Measurements from ENCODE around the gene ERP29.
A peak's percentile ranks its signal among the peaks of the same experiment; 100 is the strongest.
"Not testable (repeated sequence)": the region's sequence is repeated elsewhere in the genome, so short reads cannot be mapped to it uniquely, and the experiment has no call there.

Gene ERP29

GRCh38 chr12:112012775-112013600 is at the start of gene ERP29, which contains the start of gene TMEM116:
Gene ERP29 (plus strand): TSS chr12:112013426. CDS start chr12:112013466, 40 bp downstream.
Gene TMEM116 (minus strand): TSS chr12:112013165. CDS start chr12:112005270, 7,895 bp downstream.
- DNase-seq, result peak; percentile 64 to 93

GRCh38 chr12:111964935-111965334 is 48.3 kb upstream of the ERP29 start:
- DNase-seq, result no peak

GRCh38 chr12:111971800-111972199 is 41.4 kb upstream of the ERP29 start:
- no peak for DNase-seq

- no peak for DNase-seq
Observed at GRCh38 chr12:111975161-111975931, 37.9 kb upstream of the ERP29 start.

GRCh38 chr12:111976291-111976690 is 36.9 kb upstream of the ERP29 start:
- no peak for DNase-seq

- DNase-seq, result no peak
Observed at GRCh38 chr12:111976860-111977259, 36.4 kb upstream of the ERP29 start.

GRCh38 chr12:111978545-111978944 is 34.7 kb upstream of the ERP29 start:
- DNase-seq, result no peak

- DNase-seq, result no peak
Observed at GRCh38 chr12:111980598-111980997, 32.6 kb upstream of the ERP29 start.

GRCh38 chr12:111981987-111982386 is 31.2 kb upstream of the ERP29 start:
- no peak for DNase-seq

- no peak for DNase-seq
Observed at GRCh38 chr12:111984820-111985219, 28.4 kb upstream of the ERP29 start.

- DNase-seq, result no peak
Observed at GRCh38 chr12:111991535-111991934, 21.7 kb upstream of the ERP29 start.

- DNase-seq, result no peak
Observed at GRCh38 chr12:111991946-111992345, 21.3 kb upstream of the ERP29 start.

GRCh38 chr12:111992464-111992863 is 20.8 kb upstream of the ERP29 start:
- no peak for DNase-seq

GRCh38 chr12:111993292-111994150 is 19.7 kb upstream of the ERP29 start:
- no peak for DNase-seq

- DNase-seq, result not testable (repeated sequence)
Observed at GRCh38 chr12:111994211-111995111, 18.8 kb upstream of the ERP29 start.

GRCh38 chr12:111995782-111996480 is 17.3 kb upstream of the ERP29 start:
- DNase-seq, result no peak

GRCh38 chr12:111997300-111997699 is 15.9 kb upstream of the ERP29 start:
- no peak for DNase-seq

- DNase-seq, result no peak
Observed at GRCh38 chr12:111998015-111998414, 15.2 kb upstream of the ERP29 start.

- not testable (repeated sequence) for DNase-seq
Observed at GRCh38 chr12:111999129-111999528, 14.1 kb upstream of the ERP29 start.

GRCh38 chr12:112000820-112001219 is 12.4 kb upstream of the ERP29 start:
- no peak for DNase-seq

- no peak for DNase-seq
Observed at GRCh38 chr12:112001576-112001975, 11.7 kb upstream of the ERP29 start.
